GM11168 (cell line): ENCODE measurements around the gene RNF208.
"Not testable (repeated sequence)": the region's sequence is repeated elsewhere in the genome, so short reads cannot be mapped to it uniquely, and the experiment has no call there.

Experiments used
- in situ Hi-C: fragments of 300-500 bp; cut with MboI; formaldehyde crosslinking; loops from one replicate; pipeline ENCODE4 v1.12.0; 2022; ENCODE audit warnings: low sequenced_read_pairs; ENCODE audit not compliant: unreplicated experiment

Gene RNF208

GRCh38 chr9:137240318-137240840 lies 18.3 kb upstream of the RNF208 start:
- in situ Hi-C loops: no loop called here

GRCh38 chr9:137239541-137240200 lies 17.6 kb upstream of the RNF208 start:
- in situ Hi-C loops: not testable (repeated sequence)

- in situ Hi-C loops: no loop called here
Measured at GRCh38 chr9:137237759-137238726, 16.0 kb upstream of the RNF208 start.

- in situ Hi-C loops: no loop called here
Measured at GRCh38 chr9:137236936-137237421, 14.9 kb upstream of the RNF208 start.

- in situ Hi-C loops: no loop called here
Measured at GRCh38 chr9:137236238-137236935, 14.3 kb upstream of the RNF208 start.

- in situ Hi-C loops: no loop called here
Measured at GRCh38 chr9:137235424-137236237, 13.6 kb upstream of the RNF208 start.

GRCh38 chr9:137234758-137235423 lies 12.9 kb upstream of the RNF208 start:
- in situ Hi-C loops: loop anchor here (5.0 kb wide), 1 partner anchor 113 kb away; no protein-coding TSS in a partner anchor

GRCh38 chr9:137234055-137234697 lies 12.1 kb upstream of the RNF208 start:
- in situ Hi-C loops: loop anchor here (5.0 kb wide), 1 partner anchor 112 kb away; no protein-coding TSS in a partner anchor

GRCh38 chr9:137233143-137233980 lies 11.3 kb upstream of the RNF208 start:
- in situ Hi-C loops: loop anchor here (5.0 kb wide), 1 partner anchor 111 kb away; no protein-coding TSS in a partner anchor

GRCh38 chr9:137232510-137232909 lies 10.5 kb upstream of the RNF208 start:
- in situ Hi-C loops: loop anchor here (5.0 kb wide), 1 partner anchor 110 kb away; no protein-coding TSS in a partner anchor

GRCh38 chr9:137232101-137232500 lies 10.1 kb upstream of the RNF208 start:
- in situ Hi-C loops: loop anchor here (5.0 kb wide), 1 partner anchor 110 kb away; no protein-coding TSS in a partner anchor

GRCh38 chr9:137231372-137232039 lies 9.5 kb upstream of the RNF208 start:
- in situ Hi-C loops: loop anchor here (5.0 kb wide), 1 partner anchor 109 kb away; no protein-coding TSS in a partner anchor

GRCh38 chr9:137230705-137231371 lies 8.8 kb upstream of the RNF208 start, which contains the start of gene SLC34A3:
Gene SLC34A3 (plus strand): TSS chr9:137230901. CDS start chr9:137231703, 802 bp downstream.
- in situ Hi-C loops: loop anchor here (5.0 kb wide), 1 partner anchor 109 kb away; no protein-coding TSS in a partner anchor

GRCh38 chr9:137229903-137230704 lies 8.1 kb upstream of the RNF208 start:
- in situ Hi-C loops: loop anchor here (5.0 kb wide), 1 partner anchor 108 kb away; no protein-coding TSS in a partner anchor
